HG02884 (cell line): Measurements from ENCODE around the gene USO1.
"Not testable (repeated sequence)": the region's sequence is repeated elsewhere in the genome, so short reads cannot be mapped to it uniquely, and the experiment has no call there.

Experiments used
- ATAC-seq: cut with Tn5 transposase; IDR thresholded peaks from one replicate; pipeline ENCODE4 v1.9.1; 2021; ENCODE audit warnings: mild to moderate bottlenecking, moderate library complexity; ENCODE audit not compliant: unreplicated experiment

The USO1 gene

DNA sequence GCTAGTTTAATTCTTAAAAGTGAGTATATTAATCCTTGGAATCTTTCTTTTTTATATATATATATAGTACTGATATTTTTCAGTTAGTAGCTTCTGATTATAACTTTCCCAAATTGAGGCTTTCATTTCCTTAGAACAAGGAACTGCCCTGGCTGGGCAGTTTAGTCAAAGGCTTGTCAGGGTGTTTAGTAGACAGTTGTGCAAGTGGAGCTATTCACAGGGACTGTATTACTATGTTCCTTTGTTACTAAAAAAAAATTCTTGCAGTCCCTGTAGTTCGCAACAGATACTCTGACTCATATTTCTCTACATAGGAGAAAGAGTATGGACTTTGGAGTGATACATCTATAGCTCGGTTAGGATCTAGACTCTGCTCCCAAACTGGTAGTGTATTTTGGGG, 20.8 kb downstream of the USO1 start:
- ATAC-seq, result no peak

DNA sequence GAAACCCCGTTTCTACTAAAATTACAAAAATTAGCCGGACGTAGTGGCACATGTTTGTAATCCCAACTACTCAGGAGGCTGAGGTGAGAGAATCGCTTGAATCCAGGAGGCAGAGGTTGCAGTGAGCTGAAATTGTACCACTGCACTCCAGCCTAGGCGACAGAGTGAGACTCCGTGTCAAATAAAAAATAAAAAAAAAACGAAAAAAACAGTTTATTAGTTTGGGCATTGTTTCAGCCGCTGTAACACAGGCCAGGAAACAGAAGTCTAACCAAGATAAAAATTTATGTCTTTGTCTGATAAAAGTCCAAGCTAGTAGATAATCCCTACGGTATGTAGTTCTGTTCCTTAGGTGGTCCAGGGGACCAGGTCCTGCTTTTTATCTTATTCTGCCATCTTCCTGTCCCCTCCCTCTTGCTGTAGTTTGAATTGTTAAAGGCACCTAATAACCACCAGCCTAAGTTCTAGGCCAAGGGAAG, 21.4 kb downstream of the USO1 start:
- no peak for ATAC-seq

DNA sequence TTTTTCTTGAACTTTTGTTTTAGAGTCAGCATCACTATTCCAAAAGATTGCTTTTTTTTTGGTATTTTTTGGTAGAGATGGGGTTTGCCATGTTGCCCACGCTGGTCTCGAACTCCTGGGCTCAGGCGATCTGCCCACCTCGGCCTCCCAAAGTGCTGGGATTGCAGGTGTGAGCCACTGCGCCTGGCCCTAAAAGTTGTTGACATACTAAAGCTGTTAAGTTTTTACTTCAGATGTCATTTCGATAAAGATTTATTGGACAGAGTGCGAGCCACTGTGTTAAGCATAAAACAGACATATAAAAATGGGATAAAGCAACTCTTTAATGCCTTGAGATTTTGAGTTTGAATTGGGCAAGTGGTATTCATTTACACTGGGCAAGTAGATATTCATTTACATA, 28.3 kb downstream of the USO1 start:
- no peak for ATAC-seq

- ATAC-seq, result no peak
Observed at GRCh38 chr4:75769036-75769435, 44.7 kb downstream of the USO1 start.

DNA sequence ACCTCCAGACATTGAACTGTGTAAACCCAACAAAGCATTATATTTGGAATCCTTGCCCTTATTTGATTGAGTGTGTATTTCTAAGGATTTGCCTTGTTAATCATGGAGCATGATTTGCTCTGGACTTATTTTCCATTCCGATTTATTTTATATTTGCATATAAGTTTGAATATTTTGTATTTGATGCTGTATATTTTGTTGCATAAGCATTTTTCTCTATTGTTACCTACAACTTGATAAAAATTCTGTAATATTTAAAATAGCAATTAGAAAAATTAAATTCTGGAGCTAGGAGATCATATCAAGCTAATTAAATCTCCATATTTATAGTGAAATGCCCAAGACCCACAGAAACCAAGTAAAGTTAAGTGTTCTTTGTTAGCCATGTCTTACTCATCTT, 47.2 kb downstream of the USO1 start:
- no peak for ATAC-seq

DNA sequence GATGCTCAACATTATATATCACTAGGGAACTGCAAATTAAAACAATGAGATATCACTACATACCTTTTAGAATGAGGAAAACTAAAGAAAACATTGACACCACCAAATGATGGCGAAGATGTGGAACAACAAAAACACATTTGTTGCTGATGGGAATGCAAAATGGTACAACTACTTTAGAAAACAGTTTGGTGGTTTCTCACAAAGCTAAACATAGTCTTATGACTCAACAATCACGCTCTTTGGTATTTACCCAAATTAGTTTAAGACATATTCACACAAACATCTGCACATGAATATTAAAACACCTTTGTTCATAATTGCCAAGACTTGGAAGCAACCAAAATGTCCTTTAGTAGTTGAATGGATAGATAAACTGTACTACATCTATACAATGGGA, 53.2 kb downstream of the USO1 start:
- no peak for ATAC-seq

GRCh38 chr4:75779105-75779757, 54.9 kb downstream of the USO1 start:
- ATAC-seq, result no peak

DNA sequence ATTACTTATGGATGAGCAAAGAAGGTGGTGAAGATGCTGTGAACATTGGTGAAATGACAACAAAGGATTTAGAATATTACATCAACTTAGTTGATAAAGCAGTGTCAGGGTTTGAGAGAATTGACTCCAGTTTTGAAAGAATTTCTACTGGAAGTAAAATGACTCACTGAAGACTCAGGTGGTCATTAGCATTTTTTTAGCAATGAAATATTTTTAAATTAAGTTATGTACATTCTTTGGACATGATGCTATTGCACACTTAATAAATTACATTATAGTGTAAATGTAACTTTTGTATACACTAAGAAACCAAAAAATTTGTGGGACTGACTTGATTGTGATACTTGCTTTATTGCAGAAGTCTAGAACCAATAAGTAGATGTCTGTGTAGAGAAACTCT, 56.9 kb downstream of the USO1 start:
- ATAC-seq, result no peak

GRCh38 chr4:75786526-75786925, 62.1 kb downstream of the USO1 start:
- no peak for ATAC-seq

DNA sequence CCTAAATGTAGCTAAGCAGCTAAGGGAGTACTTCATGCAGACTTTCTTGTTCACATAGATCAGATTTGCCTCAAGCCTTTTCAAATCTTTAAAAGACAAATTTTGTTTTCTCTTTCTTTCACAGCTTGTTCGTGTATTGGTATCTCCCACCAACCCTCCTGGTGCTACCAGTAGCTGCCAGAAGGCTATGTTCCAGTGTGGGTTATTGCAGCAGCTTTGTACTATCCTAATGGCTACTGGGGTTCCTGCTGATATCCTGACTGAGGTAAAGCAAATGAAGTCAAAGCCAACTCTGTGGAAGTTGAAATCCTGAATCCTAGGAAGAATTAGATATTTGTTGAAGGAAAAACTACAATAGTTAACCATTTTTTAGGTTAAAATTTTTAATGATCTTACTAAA, 62.6 kb downstream of the USO1 start:
- no peak for ATAC-seq

DNA sequence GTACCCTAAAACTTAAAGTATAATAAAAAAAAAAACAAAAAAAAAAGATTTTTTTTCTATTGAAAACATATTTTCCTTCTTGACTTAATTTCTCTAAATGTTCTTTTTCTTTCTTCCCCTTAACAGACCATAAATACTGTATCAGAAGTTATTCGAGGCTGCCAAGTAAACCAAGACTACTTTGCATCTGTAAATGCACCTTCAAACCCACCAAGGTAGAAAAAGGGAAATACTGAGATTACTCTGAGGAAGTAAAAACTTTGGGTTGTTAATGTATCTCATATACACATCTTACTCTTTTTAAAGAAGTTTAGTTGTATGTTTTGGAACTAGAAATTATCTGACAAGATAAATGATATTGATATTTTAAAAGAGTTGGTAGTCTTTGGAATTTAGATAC, 65.6 kb downstream of the USO1 start:
- no peak for ATAC-seq

GRCh38 chr4:75800972-75801371, 76.6 kb downstream of the USO1 start:
- no peak for ATAC-seq

DNA sequence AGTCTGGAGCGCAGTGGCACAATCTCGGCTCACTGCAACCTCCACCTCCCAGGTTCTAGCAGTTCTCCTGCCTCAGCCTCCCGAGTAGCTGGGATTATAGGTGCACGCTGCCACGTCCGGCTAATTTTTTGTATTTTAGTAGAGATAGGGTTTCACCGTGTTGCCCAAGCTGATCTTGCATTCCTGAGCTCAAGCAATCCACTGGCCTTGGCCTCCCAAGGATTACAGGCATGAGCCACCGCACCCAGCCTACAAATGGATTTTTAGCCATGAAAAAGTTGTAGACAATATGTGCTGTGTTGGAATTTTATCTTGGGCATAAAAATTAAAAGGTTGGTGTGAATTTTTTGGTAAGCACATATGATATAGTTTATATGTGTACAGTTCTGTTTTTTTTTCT, 81.7 kb downstream of the USO1 start:
- ATAC-seq, result not testable (repeated sequence)

DNA sequence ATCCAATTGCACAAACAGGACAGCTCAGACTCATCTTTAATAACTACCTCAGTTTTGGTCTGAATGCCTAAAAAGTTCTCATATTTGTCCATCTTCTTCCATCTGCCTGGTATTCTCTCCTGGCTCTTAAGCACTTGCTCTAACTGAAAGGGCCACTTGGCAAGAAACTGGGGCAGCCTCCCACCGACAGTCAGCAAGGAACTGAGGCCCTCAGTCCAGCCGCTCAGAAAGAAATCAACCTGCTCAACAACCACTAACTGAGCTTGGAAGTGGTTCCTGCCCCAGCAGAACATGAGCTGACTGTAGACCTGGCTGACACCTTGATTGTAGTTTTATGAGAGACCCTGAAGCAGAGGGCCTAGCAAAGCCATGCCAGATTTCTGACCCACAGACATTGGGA, 93.5 kb downstream of the USO1 start:
- ATAC-seq, result no peak

DNA sequence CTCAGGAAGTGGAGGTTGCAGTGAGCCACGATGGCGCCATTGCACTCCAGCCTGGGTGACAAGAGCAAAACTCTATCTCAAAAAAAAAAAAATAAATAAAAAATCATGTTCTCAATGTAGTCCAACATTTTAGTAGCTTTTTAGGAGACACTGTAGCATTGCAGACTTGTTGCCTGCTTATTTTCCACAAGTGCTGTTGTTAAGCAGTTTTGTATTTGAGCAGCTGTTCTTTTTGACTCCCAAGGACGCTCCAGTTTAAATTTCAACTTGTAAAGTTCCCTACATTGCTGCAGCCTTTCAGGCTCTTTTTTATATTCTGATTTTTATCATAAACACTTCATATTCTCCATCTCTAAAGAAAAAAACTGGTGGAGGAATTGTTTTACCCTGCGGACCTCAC, 94.7 kb downstream of the USO1 start:
- no peak for ATAC-seq

DNA sequence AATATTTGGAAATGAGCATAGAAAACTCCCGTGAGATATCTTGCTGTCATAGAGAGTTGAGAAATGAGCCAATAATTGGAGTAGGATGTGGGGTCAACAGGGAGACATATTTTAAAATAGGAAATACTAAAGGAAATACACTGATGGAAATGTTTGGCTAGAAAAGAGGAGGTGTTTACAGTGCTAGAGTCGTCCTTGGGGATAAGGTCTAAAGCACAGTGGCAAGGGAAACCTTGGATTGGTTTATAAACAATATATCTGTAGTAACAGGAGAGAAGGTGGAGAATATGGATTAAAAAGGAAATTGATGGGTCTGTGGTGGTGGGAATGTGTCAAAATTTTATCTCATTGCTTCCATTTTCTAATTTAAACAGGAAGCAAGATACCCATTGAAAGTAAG, 95.8 kb downstream of the USO1 start:
- no peak for ATAC-seq

- ATAC-seq, result no peak
Observed at GRCh38 chr4:75820676-75821075, 96.3 kb downstream of the USO1 start.

DNA sequence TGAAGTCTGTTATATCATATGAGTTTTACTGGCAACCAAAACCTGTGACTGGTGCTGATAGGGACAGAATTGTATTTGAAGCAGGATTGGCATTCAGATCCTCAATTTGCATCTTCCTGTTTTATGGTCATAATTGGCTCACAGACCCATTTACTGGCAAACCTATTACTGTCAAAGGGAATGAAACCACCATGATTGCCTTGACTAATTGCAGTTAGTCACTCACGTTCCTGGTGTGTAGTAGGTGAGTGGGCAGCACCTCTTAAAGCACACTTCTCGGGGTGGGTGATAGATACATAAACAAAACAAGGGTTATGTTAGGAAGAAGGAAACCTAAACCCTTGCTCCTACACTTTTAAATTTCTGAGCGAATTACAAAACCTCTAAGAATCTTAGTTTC, 96.8 kb downstream of the USO1 start:
- ATAC-seq, result no peak

GRCh38 chr4:75821966-75822365, 97.6 kb downstream of the USO1 start:
- no peak for ATAC-seq

DNA sequence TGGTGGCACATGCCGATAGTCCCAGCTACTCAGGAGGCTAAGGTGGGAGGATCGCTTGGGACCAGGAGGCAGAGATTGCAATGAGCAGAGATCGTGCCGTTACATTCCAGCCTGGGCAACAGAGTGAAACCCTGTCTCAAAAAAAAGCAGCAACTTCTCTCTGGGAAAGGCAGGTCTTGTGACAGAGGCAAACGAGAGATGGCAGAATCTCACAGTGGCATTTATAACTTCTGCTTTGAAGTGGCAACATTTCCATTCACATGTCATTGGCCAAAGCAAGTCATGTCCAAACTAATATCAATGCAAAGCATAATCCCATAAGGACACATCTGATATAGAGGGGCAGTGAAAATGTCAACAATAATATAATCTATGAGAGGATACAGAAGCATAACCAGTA, 98.0 kb downstream of the USO1 start:
- no peak for ATAC-seq

- ATAC-seq, result no peak
Observed at GRCh38 chr4:75823812-75824211, 99.4 kb downstream of the USO1 start.

GRCh38 chr4:75830906-75831305, 106.5 kb downstream of the USO1 start:
- ATAC-seq, result no peak

- no peak for ATAC-seq
Observed at GRCh38 chr4:75831856-75832405, 107.6 kb downstream of the USO1 start.
